Natural killer cell (primary cell): ENCODE results near the gene C1QTNF6. TPM values are rescaled to one million over a fixed set of nuclear protein-coding genes. Genes with fewer than 3 reads are reported as not detected.

Experiments used
- total RNA-seq, 4 donors: library from RNA; stranded (reverse); fragments of 120-200 nt in 1 of 4; gene quantifications; one replicate each; pipeline versions ENCODE4 v1.2.3 to v1.2.4, GENCODE V29; 2013 to 2022

Gene C1QTNF6
- total RNA-seq, 3 donors from 2014 or later (not counting 1 experiment from before 2014, with no cell fraction given), result 6.0 to 10.3 (median 6.7) TPM

Other genes with a start within 250 kb of the C1QTNF6 start
- gene TST, start 168.8 kb downstream of the C1QTNF6 start, total RNA-seq, result 1 to 10 TPM; 3.1 to 4.9 (median 4.3) TPM
- gene MPST, start 168.5 kb downstream of the C1QTNF6 start, total RNA-seq, result 10 to 100 TPM; 21.4 to 23.9 (median 22.9) TPM
- 10 to 100 TPM; 21.3 to 29.4 (median 22.9) TPM for gene KCTD17, start 136.5 kb downstream of the C1QTNF6 start, total RNA-seq
- 1 to 10 TPM; 1.1 to 4.7 (median 3.4) TPM for gene TMPRSS6, start 78.5 kb downstream of the C1QTNF6 start, total RNA-seq
- 1,000 to 10,000 TPM in 2 of 3 donors, 100 to 1,000 TPM in 1; 905 to 1,386 (median 1,021) TPM for gene IL2RB, start 38.3 kb downstream of the C1QTNF6 start, total RNA-seq
- gene SSTR3, start 24.2 kb upstream of the C1QTNF6 start, total RNA-seq, result under 1 TPM; 0.20 to 0.64 (median 0.23) TPM
- gene RAC2, start 56.0 kb upstream of the C1QTNF6 start, total RNA-seq, result 100 to 1,000 TPM; 647 to 744 (median 741) TPM
- 100 to 1,000 TPM; 219 to 260 (median 249) TPM for gene CYTH4, start 94.3 kb upstream of the C1QTNF6 start, total RNA-seq
- gene ELFN2, start 239.2 kb upstream of the C1QTNF6 start, total RNA-seq, result under 1 TPM; 0.33 to 0.49 (median 0.36) TPM